ENCODE results near the gene OR2J3.
A peak's percentile ranks its signal among the peaks of the same experiment; 100 is the strongest.
"Not testable (repeated sequence)": the region's sequence is repeated elsewhere in the genome, so short reads cannot be mapped to it uniquely, and the experiment has no call there.

OR2J3 gene

DNA sequence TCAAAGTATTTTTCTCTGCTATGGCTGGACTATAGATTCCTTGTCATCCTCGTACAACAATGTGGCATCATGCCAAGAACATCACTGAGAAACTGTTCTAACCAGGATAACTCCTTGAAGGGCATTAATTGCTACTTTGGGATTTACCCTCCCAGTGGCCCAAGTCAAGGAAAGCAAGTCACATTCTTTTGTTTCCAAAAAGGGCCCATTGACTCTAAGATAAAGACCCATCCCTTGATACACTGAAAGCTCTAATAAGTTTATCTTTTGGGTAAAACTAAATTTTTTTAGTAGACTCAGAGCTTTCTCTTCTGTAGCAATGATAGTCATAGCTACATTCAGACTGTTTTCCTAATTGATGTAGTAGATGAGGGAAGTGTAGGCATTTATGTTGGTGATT lies at the start of gene OR2J3:
TSS of gene OR2J3 (plus strand) at position 301 of the 400 bp plus-strand sequence. CDS start 3,833 bp downstream, outside the sequence.
- DNase-seq: no peak

DNA sequence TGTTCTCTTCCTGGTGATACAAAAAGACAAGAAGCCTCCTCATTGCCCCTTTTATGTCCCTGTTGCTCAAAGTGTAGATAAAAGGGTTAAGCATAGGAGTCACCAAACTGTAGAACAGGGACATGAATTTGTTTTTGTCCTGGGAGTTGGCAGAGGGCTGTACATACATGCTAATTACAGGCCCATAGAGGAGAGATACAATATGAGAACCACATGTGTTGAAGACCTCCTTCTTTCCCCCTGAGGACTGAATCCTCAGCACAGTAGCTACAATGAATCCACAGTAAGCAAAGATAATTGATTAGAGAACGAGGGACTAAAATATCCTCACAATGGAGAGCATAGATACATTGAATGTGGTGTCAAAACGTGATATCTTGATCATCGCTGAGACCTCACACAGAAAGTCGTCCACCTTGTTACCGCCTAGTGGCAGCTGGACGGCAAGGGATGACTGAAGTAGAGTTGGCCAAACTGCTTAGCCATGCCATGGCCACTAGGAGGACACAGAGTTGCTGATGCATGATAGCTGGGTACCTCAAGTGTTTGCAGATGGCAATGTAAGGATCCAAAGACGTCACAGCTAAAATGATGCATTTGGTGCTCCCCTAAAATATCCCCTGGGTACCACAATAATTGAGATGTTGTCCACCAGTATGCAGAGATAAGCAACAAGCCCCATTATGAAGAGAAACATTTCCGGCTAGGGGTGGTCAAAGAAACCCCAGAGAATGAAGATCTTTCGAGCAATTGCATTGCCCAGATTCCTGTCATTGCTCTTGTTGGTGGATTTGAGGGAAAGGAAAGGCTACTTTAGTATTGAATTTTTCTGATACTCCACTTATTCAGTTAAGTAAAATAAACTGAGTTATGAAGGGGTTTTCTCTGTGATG lies 35.8 kb upstream of the OR2J3 start:
- DNase-seq: peak; percentile 2

DNA sequence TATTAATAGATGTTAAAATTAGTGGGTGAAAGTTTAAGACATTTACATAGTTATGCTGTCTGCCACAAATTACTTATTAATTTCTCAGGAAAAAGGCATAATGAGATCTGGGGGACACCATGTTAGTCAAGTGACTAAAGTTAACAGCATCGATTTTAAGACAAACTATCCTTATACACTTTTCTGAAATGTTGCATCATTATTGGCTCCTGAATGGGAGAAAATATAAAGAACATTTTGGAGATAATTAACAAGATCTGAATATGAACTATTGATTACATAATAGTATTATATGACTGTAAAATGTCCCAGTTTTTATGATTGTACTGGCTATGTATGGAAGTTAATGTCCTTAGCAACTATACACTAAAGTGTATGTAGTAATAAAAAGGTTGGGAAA lies 28.7 kb upstream of the OR2J3 start:
- no peak for DNase-seq

DNA sequence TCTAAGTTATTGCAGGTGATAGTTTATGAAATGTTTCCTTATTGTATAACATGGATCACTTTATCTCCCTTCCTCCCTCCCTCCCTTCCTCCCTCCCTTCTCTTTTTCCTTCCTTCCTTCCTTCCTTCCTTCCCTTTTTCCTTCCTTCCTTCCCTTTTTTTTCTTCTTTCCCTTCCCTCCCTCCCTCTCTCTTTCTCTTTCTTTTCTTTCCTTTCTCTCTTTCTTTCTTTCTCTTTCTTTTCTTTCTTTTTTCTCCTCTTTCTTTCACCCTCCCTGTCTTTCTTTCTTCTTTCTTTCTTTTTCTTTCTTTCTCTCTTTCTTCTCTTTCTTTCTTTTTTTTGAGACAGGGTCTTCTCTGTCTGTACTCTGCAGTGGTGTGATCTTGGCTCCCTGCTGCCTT lies 26.5 kb upstream of the OR2J3 start:
- no peak for DNase-seq

DNA sequence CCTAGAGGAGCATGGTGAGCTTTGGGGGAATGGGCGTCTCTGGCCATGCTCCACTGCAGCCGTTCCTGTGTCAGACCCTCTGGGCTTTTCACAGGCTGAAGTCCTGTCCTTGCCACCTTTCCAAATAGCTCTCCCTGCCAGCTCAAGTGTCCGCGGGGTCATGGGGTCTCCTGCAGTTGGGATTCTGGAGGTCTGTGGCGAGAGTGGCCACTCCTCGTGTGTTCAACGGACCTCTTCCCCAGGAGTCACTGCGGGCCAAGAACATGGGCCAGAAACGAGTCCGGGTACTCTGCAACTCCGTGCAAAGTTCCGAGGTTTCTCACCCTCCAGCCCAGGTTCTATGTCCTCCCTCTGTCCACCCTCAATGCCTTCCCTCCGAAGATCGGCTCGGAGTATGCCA lies 25.4 kb upstream of the OR2J3 start:
- no peak for DNase-seq

DNA sequence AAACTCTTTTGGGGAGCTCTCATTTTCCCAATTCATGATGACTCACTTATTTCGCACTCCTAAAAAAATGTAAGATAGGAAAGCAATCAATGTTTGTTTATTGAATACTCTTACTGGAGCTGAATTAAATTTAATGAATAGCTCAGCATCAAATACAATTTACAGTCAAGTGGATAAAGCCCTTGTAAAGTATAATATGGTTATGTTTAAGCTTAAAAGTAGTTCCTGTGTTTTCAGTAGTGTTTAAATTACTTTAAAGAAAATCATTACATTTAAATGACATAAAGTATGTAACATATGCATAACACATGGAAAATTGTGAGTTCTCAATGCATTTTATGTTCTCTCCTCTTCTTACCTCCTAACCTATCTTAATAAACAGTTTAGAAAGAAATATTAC lies 20.6 kb upstream of the OR2J3 start, which contains the start of gene OR2B3:
TSS of gene OR2B3 (minus strand) at position 101 of the 400 bp plus-strand sequence. CDS start at position 36, 65 bp downstream.
- no peak for DNase-seq

DNA sequence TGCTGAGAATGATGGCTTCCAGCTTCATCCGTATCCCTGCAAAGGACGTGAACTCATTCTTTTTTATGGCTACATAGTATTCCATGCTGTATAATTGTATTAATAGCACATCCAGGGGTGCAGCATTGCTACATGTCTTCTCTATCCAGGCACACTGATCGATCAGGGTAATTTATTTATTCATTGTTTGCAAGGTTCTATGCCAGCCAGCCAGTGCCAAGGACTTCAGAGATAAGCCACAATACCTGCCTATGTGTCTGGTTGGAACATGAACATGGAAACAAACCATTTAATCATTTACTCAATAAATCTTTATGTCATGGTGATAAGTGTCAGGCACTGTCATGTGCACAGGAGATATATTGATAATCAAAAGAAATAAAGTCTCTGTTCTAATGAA lies 14.9 kb upstream of the OR2J3 start:
- no peak for DNase-seq

DNA sequence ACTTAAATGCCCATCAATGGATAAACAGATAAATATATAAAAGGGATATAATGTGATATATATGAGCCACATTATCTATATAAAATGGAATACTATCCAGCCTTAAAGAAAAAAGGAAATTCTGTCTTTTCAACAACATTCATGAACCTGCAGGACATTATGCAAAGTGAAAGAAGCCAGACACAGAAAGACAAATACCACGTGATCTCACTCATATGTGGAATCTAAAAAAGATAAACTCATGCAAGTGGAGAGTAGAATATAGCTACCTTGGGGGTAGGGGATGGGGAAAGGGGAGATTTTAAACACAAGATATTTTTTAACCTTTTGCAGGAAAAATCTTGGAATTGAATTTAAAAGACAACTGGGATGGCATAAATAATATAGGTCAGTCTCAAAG lies 10.1 kb upstream of the OR2J3 start:
- no peak for DNase-seq

DNA sequence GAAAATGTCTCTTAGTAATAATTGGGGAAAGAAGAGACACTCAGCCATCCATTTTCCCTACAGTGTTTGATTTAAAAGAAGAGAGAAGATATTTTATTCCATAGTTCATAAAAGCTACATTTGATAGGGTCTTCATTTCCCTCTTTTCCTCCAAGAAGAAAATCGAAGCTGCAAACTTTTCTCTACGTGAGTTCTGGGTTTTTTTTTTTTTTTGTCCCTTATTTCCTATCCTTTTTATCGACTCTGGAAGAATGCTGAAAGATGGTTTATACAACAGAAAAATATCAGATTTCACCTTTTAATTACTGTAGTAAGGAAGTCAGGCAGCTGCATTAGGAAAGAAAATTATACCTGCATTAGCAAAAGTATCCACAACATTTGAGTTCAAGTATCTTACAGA lies 8.7 kb upstream of the OR2J3 start, which contains the start of gene OR2J1:
TSS of gene OR2J1 (plus strand) at position 301 of the 400 bp plus-strand sequence. CDS start 1,453 bp downstream, outside the sequence.
- no peak for DNase-seq

DNA sequence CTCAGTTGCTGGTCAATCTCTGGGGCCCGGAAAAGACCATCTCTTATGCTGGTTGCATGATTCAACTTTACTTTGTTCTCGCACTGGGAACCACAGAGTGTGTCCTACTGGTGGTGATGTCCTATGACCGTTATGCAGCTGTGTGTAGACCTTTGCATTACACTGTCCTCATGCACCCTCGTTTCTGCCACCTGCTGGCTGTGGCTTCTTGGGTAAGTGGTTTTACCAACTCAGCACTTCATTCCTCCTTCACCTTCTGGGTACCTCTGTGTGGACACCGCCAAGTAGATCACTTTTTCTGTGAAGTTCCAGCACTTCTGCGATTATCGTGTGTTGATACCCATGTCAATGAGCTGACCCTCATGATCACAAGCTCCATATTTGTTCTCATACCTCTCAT lies 4.3 kb downstream of the OR2J3 start:
- DNase-seq: no peak

DNA sequence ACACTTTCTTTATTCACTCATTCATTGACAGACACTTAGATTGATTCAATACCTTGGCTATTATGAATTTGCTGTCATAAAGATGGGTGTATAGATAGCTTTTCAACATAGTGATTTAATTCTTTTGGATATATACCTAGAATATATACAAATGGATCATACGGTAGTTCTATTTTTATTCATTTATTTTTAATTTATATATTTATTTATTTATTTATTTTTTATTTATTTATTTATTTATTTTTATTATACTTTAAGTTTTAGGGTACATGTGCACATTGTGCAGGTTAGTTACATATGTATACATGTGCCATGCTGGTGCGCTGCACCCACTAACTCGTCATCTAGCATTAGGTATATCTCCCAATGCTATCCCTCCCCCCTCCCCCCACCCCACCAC lies 7.1 kb downstream of the OR2J3 start:
- not testable (repeated sequence) for DNase-seq

DNA sequence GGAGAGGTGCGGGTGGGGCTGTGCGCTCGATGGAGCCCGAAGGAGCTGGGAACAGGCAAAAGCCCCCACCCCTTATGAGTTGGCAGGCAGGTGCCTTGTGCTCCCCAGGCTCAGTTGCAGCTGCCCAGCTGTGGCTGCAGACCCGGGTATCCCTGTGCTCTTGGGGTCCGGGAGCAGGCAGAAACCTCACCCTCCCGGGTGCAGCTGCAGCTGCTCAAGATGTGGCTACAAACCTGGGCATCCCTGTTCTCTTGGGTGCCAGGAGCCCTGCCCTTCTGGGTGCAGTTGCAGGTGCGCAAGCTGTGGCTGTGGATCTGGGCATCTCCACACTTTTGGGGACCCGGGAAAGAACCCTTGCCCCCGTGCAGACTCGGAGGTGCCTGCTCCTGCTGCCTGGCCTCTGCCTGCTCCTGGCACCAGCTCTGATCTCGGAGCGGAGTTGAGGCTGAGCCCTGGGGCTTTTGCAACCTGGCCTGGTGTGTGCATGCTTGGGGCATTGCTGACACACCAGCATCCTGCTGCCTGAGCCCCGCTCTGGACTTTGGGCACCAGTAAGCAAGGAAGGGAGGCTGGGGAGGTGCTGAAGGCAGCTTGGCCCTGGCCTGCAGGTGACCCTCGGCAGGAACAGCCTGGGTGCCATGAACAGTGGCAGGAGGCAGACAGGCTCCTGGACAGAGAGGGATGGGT lies 21.6 kb downstream of the OR2J3 start:
- no peak for DNase-seq

DNA sequence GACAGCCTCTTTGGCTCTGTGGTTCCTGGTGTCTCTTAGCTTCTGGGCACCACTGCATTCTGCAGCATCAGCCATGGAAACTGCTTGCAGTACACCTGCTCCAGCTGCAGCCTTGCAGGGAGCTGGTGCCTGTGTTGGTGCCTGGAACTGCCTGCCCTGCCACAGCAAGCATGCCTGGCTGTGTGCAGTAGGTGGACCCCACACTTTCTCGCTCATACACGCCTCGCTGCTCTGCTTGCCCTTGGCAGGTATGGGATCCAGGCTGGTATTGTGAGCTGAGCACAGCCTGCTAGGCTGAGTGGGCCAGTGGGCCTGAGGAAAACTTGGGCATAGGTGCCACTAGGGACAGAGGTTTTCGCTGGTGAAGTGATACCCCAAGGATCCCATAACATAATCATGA lies 22.8 kb downstream of the OR2J3 start:
- no peak for DNase-seq

DNA sequence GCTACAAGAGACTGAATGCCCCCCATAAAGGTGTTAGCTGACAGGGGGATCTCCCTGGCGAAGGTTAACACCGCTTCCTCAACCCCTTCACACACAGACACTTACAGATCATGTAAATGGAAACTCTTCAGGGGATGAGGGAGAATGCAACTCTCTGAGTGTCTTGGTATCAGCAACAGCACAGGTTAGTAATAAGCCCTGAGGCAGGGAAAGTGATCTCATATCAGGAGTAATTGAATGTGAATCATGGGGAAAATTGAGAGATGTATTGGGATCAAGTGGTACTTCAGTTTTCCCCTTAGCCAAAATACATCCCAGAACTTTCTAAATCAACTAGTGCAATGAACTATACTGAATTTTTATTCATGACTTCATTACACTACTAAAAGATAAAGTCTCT lies 23.8 kb downstream of the OR2J3 start:
- DNase-seq: no peak

DNA sequence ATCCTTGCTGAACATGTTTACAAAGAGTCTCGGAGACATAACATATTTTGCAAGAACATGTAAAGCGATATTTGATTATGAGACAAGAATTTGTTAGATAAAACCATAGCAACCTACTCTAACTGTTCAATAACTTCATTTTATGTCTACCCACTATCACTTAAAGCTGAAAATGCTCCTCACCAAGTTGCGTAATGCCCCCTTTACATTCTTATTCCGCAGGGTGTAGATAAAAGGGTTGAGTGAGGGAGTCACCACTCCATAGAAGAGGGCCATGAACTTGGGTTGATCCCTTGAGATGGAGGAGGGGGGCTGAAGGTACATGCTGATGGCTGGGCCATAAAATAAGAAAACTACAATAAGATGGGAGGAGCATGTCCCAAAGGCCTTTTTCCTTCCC lies 29.9 kb downstream of the OR2J3 start:
- DNase-seq: no peak

DNA sequence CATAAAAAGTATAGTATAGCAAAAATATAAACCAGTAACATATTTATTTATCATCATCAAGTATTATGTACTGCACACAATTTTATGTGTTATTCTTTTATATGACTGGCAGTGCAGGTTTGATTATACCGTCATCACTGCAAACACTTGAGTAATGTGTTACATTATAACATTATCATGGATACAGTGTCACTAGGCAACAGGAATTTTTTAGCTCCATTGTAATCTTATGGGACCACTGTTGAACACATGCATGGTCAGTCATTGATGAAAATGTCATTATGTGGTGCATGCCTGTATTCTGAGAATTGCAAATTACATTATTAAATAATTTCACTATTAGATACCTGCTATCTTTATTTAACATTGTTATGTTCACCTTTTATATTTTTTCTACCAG lies 33.7 kb downstream of the OR2J3 start:
- no peak for DNase-seq

DNA sequence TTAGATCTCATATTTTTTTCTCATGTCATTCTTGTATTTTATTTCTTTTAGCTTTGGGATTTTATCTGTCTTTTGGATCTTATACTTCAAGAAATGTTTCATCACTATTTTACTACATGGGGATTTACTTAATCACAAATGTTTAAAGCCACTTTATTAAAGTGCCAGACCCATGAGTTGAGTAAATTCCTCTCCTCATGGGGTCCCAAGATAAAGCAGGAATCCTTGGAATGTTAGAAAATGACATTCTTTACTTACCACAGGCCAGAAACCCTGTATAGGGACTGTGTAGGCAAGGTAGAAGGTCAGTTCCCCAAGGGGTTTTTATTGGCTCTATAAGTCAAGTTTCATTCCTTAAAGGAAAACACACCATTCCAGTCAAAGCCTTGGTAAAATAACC lies 34.5 kb downstream of the OR2J3 start:
- no peak for DNase-seq

DNA sequence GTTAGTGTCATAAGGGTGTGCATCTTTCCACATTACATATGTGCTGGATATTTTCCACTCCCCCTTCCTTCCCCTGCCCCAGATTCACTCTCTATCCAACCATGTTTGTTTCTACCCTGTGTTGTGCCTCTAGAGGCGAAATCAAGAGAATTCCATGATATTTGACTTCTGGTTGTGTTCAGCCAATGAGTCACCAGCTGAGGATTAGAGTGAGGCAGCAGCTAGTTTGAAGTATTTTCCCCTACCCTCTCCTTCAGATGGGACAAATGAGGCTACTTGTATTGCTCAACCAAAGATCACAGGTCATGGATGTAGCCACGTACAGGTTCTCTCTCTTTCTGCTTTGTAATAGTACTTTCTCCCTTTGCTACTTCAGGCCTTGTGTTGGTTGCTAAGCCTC lies 38.3 kb downstream of the OR2J3 start:
- no peak for DNase-seq

DNA sequence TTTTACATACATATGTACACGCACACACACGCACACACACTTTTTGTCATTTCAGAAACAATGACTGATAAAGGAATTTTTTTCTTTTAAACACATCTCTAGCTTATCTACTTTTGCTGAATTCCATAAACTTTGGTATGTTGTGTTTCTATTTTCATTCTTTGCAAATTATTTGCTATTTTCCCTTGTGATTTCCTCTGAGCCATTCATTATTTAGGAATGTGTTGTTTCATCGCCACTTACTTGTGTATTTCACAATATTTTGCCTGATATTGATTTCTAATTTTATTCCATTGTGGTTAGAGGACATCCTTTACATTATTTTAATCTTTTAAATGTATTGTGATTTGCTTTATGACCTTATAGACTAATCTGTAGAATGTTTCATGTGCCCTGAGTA lies 39.2 kb downstream of the OR2J3 start:
- no peak for DNase-seq

DNA sequence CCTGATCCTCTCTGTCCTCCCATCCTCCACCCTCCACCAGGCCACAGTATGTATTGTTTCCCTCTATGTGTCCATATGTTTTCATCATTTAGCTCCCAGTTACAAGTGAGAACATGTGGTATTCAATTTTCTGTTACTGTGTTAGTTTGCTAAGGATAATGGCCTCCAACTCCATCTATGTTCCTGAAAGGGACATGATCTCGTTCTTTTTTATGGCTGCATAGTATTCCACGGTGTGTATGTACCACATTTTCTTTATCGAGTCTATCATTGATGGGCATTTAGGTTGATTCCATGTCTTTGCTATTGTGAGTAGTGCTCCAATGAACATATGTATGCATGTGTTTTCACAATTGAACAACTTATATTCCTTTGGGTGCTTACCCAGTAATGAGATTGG lies 41.6 kb downstream of the OR2J3 start:
- DNase-seq: not testable (repeated sequence)

DNA sequence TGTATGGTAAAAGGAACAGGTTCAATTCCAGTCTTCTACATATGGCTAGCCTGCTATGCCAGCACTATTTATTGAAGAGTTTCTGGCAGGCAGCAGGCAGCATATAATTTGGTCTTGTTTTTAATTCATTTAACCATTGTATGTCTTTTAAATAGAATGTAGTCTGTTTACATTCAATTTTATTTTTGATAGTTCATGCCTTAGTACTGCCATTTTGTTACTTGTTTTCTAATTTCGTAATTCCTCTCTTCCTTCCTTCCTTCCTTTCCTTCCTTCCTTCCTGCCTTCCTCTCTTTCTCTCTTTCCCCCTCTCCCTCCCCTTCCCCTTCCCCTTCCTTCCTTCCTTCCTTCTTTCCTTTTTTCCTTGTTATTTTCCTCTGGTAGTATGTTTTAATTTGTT lies 45.2 kb downstream of the OR2J3 start:
- DNase-seq: no peak

DNA sequence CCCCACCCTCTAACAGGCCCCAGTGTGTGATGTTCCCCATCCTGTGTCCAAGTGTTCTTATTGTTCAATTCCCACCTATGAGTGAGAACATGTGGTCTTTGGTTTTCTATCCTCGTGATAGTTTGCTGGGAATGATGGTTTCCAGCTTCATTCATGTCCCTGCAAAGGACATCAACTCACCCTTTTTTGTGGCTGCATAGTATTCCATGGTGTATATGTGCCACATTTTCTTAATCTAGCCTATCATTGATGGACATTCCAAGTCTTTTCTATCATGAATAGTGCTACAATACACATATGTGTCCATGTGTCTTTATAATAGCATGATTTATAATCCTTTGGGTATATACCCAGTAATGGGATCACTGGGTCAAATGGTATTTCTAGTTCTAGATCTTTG lies 47.3 kb downstream of the OR2J3 start:
- DNase-seq: not testable (repeated sequence)

DNA sequence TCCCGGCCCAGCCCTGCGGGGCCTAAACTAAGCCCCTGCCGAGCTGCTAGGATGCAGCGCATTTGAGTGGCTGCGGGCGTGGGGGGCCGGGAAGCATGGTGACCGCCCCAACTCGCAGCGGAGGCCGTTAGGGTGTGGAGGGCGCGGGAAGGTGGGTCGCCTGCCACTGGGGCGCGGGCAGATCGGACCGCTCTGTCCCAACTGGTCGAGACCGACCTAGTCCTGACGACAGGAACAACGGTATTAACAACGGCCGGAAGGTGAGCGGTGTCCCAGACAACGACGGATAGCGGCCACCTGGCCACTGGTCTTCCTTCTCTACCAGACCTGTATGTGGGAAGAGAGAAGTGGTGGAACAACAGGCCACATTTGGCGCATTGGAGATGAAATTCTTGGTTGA lies 52.1 kb downstream of the OR2J3 start:
- DNase-seq: not testable (repeated sequence)

Data from stimulated activated CD4-positive, alpha-beta T cell treated with anti-CD3 and anti-CD28 coated beads, Interleukin-4, amount 100 ng/mL, for 1 hour (primary cell).